ENCODE measurements around the gene ODAD4. TPM values are rescaled to one million over a fixed set of nuclear protein-coding genes. Genes with fewer than 3 reads are reported as not detected.

Gene ODAD4
- total RNA-seq, 2 experiments from 2014 or later, result 0.81 to 1.4 TPM

GRCh38 chr17:41942626-41943373 is 12.4 kb downstream of the ODAD4 start:
- no peak overlapping the region for H3K27ac Mint-ChIP-seq
- no peaks in the 10 kb centered on the region for H3K27me3 Mint-ChIP-seq
- ChIA-PET CTCF (no interaction called here), POLR2A (no interaction called here)
- DNase-seq (no peak), ATAC-seq (no peak)
- H3K36me3 Mint-ChIP-seq (ENCODE audit: low read depth), result no peaks in the 10 kb centered on the region
- TF ChIP-seq CTCF (IDR thresholded peaks at IDR 0.05), result no peak
- no peaks in the 10 kb centered on the region for H3K9me3 Mint-ChIP-seq
- intact Hi-C loops (cut with micrococcal nuclease), result no loop called here
- no peak overlapping the region for H3K4me3 Mint-ChIP-seq
- H3K4me1 Mint-ChIP-seq (ENCODE audit: low read depth), result no peaks in the 10 kb centered on the region

- no peaks in the 10 kb centered on the region for H3K4me1 Mint-ChIP-seq (ENCODE audit: low read depth)
- intact Hi-C loops (cut with micrococcal nuclease), result no loop called here
- ChIA-PET CTCF (no interaction called here), POLR2A (no interaction called here)
- no peak overlapping the region for H3K4me3 Mint-ChIP-seq
- no peaks in the 10 kb centered on the region for H3K27me3 Mint-ChIP-seq
- H3K27ac Mint-ChIP-seq, result no peak overlapping the region
- no peaks in the 10 kb centered on the region for H3K9me3 Mint-ChIP-seq
- H3K36me3 Mint-ChIP-seq (ENCODE audit: low read depth), result no peaks in the 10 kb centered on the region
- ATAC-seq, result no peak
- DNase-seq, result no peak
- TF ChIP-seq CTCF (IDR thresholded peaks at IDR 0.05), result no peak
Observed at GRCh38 chr17:41943492-41943891, 13.1 kb downstream of the ODAD4 start.

GRCh38 chr17:41944943-41945342 is 14.5 kb downstream of the ODAD4 start:
- Mint-ChIP-seq H3K4me3 (no peak overlapping the region), H3K27me3 (no peaks in the 10 kb centered on the region), H3K9me3 (no peaks in the 10 kb centered on the region), H3K4me1 (ENCODE audit: low read depth) (no peaks in the 10 kb centered on the region), H3K27ac (no peak overlapping the region), H3K36me3 (ENCODE audit: low read depth) (no peaks in the 10 kb centered on the region)
- no peak for TF ChIP-seq CTCF (IDR thresholded peaks at IDR 0.05)
- ChIA-PET POLR2A (no interaction called here), CTCF (interaction anchor here (1.0 to 1.4 kb wide), 3 partner anchors 14 to 193 kb away, joined by 3 to 4 read pairs (median 3); partner anchors contain the start of gene ODAD4)
- DNase-seq (no peak), ATAC-seq (no peak)
- intact Hi-C loops (cut with micrococcal nuclease), result no loop called here

- POLR2A ChIA-PET, result interaction anchor here (1.3 kb wide), 1 partner anchor 18 kb away, joined by 4 read pairs; no protein-coding TSS in a partner anchor
- Mint-ChIP-seq H3K4me3 (no peak overlapping the region), H3K27me3 (no peaks in the 10 kb centered on the region), H3K36me3 (ENCODE audit: low read depth) (no peaks in the 10 kb centered on the region), H3K9me3 (no peaks in the 10 kb centered on the region), H3K4me1 (ENCODE audit: low read depth) (no peaks in the 10 kb centered on the region), H3K27ac (no peak overlapping the region)
- ATAC-seq (no peak), DNase-seq (no peak)
- CTCF ChIA-PET, result no interaction called here
- intact Hi-C loops (cut with micrococcal nuclease), result no loop called here
- no peak for TF ChIP-seq CTCF (IDR thresholded peaks at IDR 0.05)
Observed at GRCh38 chr17:41948762-41949460, 18.5 kb downstream of the ODAD4 start.

- Mint-ChIP-seq H3K4me3 (no peak overlapping the region), H3K27ac (no peak overlapping the region), H3K36me3 (ENCODE audit: low read depth) (no peaks in the 10 kb centered on the region), H3K9me3 (no peaks in the 10 kb centered on the region), H3K27me3 (no peaks in the 10 kb centered on the region), H3K4me1 (ENCODE audit: low read depth) (no peaks in the 10 kb centered on the region)
- CTCF ChIA-PET, result no interaction called here
- TF ChIP-seq CTCF (IDR thresholded peaks at IDR 0.05), result no peak
- ATAC-seq, result no peak
- intact Hi-C loops (cut with micrococcal nuclease), result no loop called here
- DNase-seq, result no peak
- POLR2A ChIA-PET, result no interaction called here
Observed at GRCh38 chr17:41956522-41956921, 26.1 kb downstream of the ODAD4 start.
